GM12864 (cell line): ENCODE results near the gene ACO2.
"Not testable (repeated sequence)": the region's sequence is repeated elsewhere in the genome, so short reads cannot be mapped to it uniquely, and the experiment has no call there.

ENCODE experiments used
- DNase-seq: peaks from one replicate; pipeline ENCODE4 v3.0.0-alpha.2; 2011; ENCODE audit warnings: low read depth
- H3K4me3 ChIP-seq: 2 replicates; pipeline ENCODE4 v1.5.1; 2011; ENCODE audit warnings: mild to moderate bottlenecking, low read depth, low read length, control low read depth
- TF ChIP-seq, protein P1 (sequence below): IDR thresholded peaks from 2 replicates; pipeline ENCODE4 v1.5.1; 2011; ENCODE audit warnings: low read depth, mild to moderate bottlenecking, moderate library complexity, low read length, control low read depth, inconsistent platforms; ENCODE audit errors: missing control alignments

The ACO2 gene

DNA sequence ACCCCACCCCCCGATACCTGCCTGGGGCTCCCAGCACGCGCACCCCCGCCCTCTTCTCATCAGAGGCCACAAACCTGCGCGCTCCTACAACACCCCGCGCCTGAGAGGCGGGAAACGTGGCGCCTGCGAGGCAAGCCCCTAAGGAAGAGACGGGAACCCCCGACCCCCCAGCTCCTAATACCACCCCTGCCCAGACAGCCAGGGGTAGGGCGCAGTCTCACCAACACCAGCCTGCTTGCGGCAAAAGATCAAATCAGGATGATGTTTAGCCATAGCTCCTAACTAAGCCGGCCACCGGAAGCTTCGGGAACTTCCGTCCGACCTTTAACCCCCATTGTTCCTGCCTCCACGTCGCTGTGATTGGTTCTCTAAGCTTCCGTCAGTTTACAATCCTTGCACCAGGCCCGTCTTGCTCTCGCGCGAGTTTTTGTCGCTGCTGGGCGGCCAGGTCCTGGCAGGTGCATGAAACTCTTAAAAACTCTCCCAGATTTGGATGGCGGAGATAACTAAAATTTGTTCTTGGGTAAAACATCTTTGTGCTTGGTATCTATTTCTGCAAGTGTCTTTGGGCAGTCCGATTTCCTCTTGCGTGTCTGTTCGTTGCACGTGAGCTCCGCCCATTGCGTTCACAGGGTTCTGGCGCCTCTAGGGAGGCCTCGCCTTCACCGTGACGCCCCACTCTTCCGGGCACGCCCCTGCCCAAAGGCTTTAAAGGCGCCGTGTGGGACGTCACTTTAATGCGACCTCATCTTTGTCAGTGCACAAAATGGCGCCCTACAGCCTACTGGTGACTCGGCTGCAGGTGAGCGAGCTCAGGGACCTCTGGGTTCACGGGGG lies at the start of gene ACO2, which contains the start of gene PHF5A:
Gene ACO2 (plus strand): TSS at position 737 of the 837 bp plus-strand sequence. CDS start 30 bp downstream, at position 767.
Gene PHF5A (minus strand): TSS at position 312 of the 837 bp plus-strand sequence. CDS start 39 bp downstream, at position 273.
- TF ChIP-seq, protein P1, sequence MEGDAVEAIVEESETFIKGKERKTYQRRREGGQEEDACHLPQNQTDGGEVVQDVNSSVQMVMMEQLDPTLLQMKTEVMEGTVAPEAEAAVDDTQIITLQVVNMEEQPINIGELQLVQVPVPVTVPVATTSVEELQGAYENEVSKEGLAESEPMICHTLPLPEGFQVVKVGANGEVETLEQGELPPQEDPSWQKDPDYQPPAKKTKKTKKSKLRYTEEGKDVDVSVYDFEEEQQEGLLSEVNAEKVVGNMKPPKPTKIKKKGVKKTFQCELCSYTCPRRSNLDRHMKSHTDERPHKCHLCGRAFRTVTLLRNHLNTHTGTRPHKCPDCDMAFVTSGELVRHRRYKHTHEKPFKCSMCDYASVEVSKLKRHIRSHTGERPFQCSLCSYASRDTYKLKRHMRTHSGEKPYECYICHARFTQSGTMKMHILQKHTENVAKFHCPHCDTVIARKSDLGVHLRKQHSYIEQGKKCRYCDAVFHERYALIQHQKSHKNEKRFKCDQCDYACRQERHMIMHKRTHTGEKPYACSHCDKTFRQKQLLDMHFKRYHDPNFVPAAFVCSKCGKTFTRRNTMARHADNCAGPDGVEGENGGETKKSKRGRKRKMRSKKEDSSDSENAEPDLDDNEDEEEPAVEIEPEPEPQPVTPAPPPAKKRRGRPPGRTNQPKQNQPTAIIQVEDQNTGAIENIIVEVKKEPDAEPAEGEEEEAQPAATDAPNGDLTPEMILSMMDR, result no peak
- peak within 1 kb of the TSS; percentile 91 for H3K4me3 ChIP-seq
- DNase-seq, result peak; percentile 94

DNA sequence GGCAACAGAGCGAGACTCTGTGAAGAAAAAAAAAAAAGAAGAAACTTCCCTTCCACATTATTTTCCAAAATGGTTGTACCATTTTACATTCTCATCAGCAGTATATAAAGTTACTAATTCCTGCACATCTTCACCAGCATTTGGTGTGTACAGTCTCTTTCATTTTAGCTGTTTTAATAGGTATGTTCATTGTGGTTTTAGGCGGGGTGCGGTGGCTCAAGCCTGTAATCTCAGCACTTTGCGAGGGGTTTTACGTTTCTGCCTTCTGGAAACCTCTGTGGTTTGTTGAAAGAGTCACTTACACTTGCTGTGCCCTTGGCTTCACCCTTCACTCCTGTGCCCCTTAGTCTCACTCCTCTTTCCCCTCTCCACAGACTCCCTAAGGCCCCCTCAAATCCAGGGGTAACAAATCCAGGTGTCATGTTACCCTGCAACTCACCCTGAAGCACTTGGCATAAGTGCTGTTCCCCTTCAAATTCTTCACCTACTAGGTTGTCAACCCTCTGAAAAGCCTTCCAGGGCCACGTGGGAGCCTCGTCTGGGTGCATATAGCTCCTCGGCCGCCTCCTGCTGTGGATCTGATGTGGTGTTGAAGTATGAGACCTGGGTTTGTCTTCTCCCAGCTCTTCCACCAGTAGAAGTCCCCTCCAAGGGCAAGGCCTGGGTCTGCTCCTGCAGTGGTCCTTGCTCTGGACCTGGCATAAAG lies 43.1 kb upstream of the ACO2 start:
- no peak overlapping the region for H3K4me3 ChIP-seq
- TF ChIP-seq, protein P1, result no peak
- DNase-seq, result no peak

DNA sequence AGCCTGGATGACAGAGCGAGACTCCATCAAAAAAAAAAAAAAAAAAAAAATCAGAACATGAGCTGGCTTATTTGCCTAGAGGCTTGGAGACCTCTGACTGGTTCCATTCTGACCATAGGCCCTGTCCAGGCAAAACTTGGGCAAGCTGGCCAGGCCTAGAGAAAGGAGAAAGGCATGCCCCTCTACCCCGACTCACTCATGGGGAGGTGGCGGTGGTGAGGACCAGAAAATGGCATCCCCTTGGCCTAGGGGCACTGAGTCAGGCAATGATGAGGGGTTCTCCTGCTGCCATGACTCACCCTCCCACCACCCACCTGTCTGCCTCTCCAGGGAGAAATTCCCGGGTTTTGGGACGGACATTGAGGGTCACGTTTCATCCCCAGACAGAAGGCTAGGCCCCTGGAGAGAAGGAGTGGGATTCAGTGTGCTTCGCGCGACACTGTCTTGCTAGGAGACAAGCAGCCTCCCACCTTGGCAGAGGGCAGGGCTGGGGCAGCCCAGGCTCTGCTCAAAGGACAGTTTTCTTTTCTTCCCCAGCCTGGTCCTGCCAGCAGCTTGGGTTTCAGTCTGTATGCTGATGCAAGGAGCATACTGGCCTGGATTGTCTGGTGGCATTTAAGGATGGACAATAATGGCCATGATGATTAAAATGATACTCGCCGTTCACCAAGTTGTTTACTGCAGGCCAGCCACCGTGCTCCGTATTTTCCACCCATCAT lies 39.5 kb upstream of the ACO2 start:
- TF ChIP-seq, protein P1, result no peak
- DNase-seq, result no peak
- H3K4me3 ChIP-seq, result no peak overlapping the region

DNA sequence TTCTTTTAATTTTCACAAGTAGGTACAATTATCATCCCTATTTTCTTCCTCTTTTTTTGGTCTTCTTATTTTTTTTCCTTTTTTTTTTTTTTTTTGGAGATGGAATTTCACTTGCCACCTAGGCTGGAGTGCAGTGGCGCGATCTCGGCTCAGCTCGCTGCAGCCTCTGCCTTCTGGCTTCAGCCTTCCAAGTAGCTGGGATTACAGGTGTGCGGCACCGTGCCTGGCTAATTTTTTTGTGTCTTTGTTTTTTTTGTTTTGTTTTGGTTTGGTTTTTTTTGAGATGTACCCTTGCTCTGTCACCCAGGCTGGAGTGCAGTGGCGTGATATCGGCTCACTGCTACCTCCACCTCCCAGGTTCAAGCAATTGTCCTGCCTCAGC lies 39.0 kb upstream of the ACO2 start:
- no peak for DNase-seq
- no peak overlapping the region for H3K4me3 ChIP-seq
- TF ChIP-seq, protein P1, result no peak

DNA sequence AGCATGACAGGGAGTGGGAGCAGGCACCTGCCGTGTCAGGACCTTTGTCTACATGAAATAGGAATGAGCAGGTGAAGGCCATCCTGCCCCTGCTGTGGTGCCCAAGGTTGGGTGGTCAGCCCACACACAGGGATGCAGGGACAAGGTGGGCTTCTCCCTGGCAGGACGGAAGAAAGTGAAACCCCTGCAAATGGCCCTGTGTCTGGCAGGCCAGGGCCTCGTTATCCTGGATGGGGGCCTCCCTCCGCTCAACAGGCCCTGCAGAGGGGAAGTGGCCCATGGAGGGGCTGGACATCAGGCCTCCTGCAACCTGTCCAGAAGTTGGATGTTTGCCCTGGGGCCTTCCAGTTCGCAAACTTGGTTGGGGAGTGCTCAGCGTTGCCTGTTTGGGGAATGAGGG lies 37.3 kb upstream of the ACO2 start:
- H3K4me3 ChIP-seq, result no peak overlapping the region
- DNase-seq, result no peak
- TF ChIP-seq, protein P1, result no peak

DNA sequence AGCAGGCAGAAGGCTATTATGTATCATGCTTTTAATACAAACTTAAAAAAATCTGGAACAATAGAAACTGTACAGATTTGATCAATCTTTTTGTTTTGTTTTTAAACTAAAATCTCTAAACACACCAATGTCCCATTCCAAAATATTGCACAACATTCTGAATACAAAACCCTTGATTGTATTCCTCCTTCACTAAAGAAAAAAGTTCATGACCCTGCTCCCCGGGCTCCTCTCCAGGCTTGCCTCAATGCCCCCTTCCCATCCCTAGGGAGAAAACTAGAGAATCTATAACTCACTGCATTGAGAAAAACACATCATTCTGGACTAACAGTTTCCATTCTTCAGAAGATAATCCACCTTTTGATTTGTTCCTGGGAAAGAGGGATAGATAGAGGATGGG lies 35.4 kb upstream of the ACO2 start:
- DNase-seq, result not testable (repeated sequence)

DNA sequence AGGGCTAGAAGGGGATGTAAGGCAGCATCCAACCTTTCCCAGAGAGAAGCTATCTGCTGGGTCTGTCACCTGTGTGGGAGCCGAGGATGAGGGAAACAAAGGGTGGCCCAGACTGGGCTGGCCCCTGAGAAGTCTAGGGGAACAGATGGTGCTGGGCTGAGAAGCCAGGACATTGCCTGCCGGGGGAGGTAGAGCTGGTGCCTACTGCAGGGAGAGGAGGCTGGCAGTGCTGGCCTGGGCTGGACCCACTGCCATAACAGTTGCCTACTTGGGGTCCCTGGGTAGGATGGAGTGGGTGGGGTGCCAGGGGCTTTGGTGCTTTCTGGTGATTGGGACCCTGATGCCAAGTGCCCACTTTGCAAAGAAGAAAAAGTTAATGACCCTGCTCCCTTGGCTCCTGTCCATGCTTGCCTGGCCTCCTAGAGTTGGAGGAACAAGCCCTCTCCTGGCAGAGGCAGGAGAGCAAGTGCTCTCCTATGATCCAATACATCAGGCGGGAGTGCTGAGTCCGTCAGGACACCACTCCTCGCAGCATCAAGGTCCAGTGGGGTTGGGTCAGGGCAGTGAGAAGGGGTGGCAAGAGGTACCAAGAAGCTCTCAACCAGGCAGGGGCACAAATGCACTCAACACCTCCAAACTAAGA lies 34.4 kb upstream of the ACO2 start:
- DNase-seq, H3K4me3 ChIP-seq: not testable (repeated sequence)

More for the DNA sequence above, 35.4 kb upstream of the ACO2 start:
- H3K4me3 ChIP-seq, result not testable (repeated sequence)
